Adrenal gland (tissue), 5 donors: ENCODE measurements around the gene MSMP.

Source experiments
- CTCF ChIP-seq, 6 experiments: fragments of 450-650 bp in 4 of 6; fragments of 200-600 bp in 2 of 6; sonication (generic) in 1 of 6; IDR thresholded peaks; 1 replicate in 5 of 6; 2 replicates in 1 of 6; pipeline versions ENCODE4 v1.5.1 to v1.8.0; 2016 to 2021; ENCODE audit warnings: antibody characterized with exemption in 6 of 6, mild to moderate bottlenecking in 2 of 6, moderate library complexity in 1 of 6
- POLR2A ChIP-seq, 2 donors: fragments of 450-650 bp; IDR thresholded peaks; one replicate each; pipeline ENCODE4 v1.6.1; 2017; ENCODE audit warnings: antibody characterized with exemption in 2 of 2, mild to moderate bottlenecking in 2 of 2, moderate library complexity in 1 of 2
- donor health status: DM: no; HTN: no; CAD: no.

GRCh38 chr9:35745569-35745968 is 8.5 kb downstream of the MSMP start:
- TF ChIP-seq CTCF (IDR thresholded peaks at IDR 0.05) (no peak), POLR2A (IDR thresholded peaks at IDR 0.05) (no peak)
